Fibroblast of lung (primary cell): ENCODE measurements around the gene PTPRCAP. TPM values are rescaled to one million over a fixed set of nuclear protein-coding genes. Genes with fewer than 3 reads are reported as not detected.

ENCODE experiments used
- DNase-seq, 2 donors: peaks; one replicate each; pipeline versions ENCODE4 v3.0.0 to v3.0.0-alpha.2; 2010; ENCODE audit warnings: low read depth in 2 of 2
- H2AFZ ChIP-seq: 2 replicates; pipeline ENCODE4 v1.5.1; 2012; ENCODE audit warnings: low read length, control low read depth, inconsistent platforms
- H3K27ac ChIP-seq: 2 replicates; pipeline ENCODE4 v1.5.1; 2011; ENCODE audit warnings: low read length, control low read depth; ENCODE audit not compliant: insufficient read depth
- H3K27me3 ChIP-seq: 2 replicates; pipeline ENCODE4 v1.5.1; 2011; ENCODE audit warnings: mild to moderate bottlenecking, low read length; ENCODE audit not compliant: control insufficient read depth, insufficient read depth
- H3K36me3 ChIP-seq: 2 replicates; pipeline ENCODE4 v1.5.1; 2011; ENCODE audit warnings: low read length; ENCODE audit not compliant: control insufficient read depth, insufficient read depth
- H3K4me1 ChIP-seq: 2 replicates; pipeline ENCODE4 v1.5.1; 2011; ENCODE audit warnings: low read length; ENCODE audit not compliant: control insufficient read depth, insufficient read depth; ENCODE audit errors: extremely low read depth
- H3K4me2 ChIP-seq: 2 replicates; pipeline ENCODE4 v1.5.1; 2011; ENCODE audit warnings: low read length, control low read depth; ENCODE audit not compliant: insufficient read depth; ENCODE audit errors: extremely low read depth
- H3K4me3 ChIP-seq, 4 experiments: fragments of 200-600 bp in 1 of 4; sonication (generic) in 1 of 4; replicated peaks in 1 of 4; 2 replicates each; pipeline ENCODE4 v1.5.1; 2011 to 2016; ENCODE audit warnings: low read length in 4 of 4, low read depth in 3 of 4, mild to moderate bottlenecking in 3 of 4, control low read depth in 2 of 4, inconsistent platforms in 1 of 4, mixed read lengths in 1 of 4; ENCODE audit not compliant: insufficient read depth in 1 of 4; ENCODE audit errors: control extremely low read depth in 1 of 4
- H3K79me2 ChIP-seq: 2 replicates; pipeline ENCODE4 v1.5.1; 2012; ENCODE audit warnings: mild to moderate bottlenecking, low read length, inconsistent platforms; ENCODE audit not compliant: control insufficient read depth, insufficient read depth
- H3K9ac ChIP-seq: 2 replicates; pipeline ENCODE4 v1.5.1; 2011; ENCODE audit warnings: mild to moderate bottlenecking, low read length, control low read depth; ENCODE audit not compliant: insufficient read depth
- H3K9me3 ChIP-seq: 2 replicates; pipeline ENCODE4 v1.5.1; 2012; ENCODE audit warnings: low read depth, low read length; ENCODE audit not compliant: control insufficient read depth, insufficient read depth
- H4K20me1 ChIP-seq: 2 replicates; pipeline ENCODE4 v1.5.1; 2011; ENCODE audit warnings: low read length; ENCODE audit not compliant: control insufficient read depth, insufficient read depth; ENCODE audit errors: extremely low read depth
- EZH2 ChIP-seq: IDR thresholded peaks from 2 replicates; pipeline ENCODE4 v1.5.1; 2012; ENCODE audit warnings: low read length, control low read depth, mild to moderate bottlenecking; ENCODE audit errors: missing control alignments
- polyA plus RNA-seq, 2 donors: library from polyadenylated mRNA; depleted of rRNA in 1 of 2; stranded (reverse) in 1 of 2; unstranded in 1 of 2; fragments of >200 nt; gene quantifications; 2 replicates each; pipeline ENCODE4 v1.2.1, GENCODE V29; 2011 to 2012; ENCODE audit warnings: missing spikeins in 1 of 2
- total RNA-seq: library from RNA; depleted of rRNA; stranded (reverse); fragments of >200 nt; gene quantifications from 2 replicates; pipeline ENCODE4 v1.2.1, GENCODE V29; 2014
- TF ChIP-seq, protein P1 (sequence below), 2 donors: IDR thresholded peaks in 1 of 2; conservative IDR thresholded peaks in 1 of 2; 1 replicate in 1 of 2; 2 replicates in 1 of 2; pipeline ENCODE4 v1.5.1; 2011 to 2012; ENCODE audit warnings: low read length in 2 of 2, control low read depth in 1 of 2, inconsistent platforms in 1 of 2, low read depth in 1 of 2, mild to moderate bottlenecking in 1 of 2

PTPRCAP gene
- total and polyA plus RNA-seq, 2 donors (not counting 1 experiment from before 2014, with no cell fraction given), result 0.17 TPM; not detected in 1

- Histone ChIP-seq H3K9me3 (no peaks in the 10 kb centered on the region), H3K9ac (no peak overlapping the region), H3K4me3 (no peak overlapping the region), H3K27me3 (no peaks in the 10 kb centered on the region), H3K27ac (no peak overlapping the region), H3K4me1 (no peaks in the 10 kb centered on the region), H4K20me1 (no peaks in the 10 kb centered on the region), H3K4me2 (no peak overlapping the region), H3K79me2 (no peaks in the 10 kb centered on the region), H2AFZ (no peak overlapping the region), H3K36me3 (peaks cover 40% of the 10 kb centered on the region)
- DNase-seq, result peak; percentile 12 to 23
- no peak for TF ChIP-seq EZH2
- TF ChIP-seq, protein P1, sequence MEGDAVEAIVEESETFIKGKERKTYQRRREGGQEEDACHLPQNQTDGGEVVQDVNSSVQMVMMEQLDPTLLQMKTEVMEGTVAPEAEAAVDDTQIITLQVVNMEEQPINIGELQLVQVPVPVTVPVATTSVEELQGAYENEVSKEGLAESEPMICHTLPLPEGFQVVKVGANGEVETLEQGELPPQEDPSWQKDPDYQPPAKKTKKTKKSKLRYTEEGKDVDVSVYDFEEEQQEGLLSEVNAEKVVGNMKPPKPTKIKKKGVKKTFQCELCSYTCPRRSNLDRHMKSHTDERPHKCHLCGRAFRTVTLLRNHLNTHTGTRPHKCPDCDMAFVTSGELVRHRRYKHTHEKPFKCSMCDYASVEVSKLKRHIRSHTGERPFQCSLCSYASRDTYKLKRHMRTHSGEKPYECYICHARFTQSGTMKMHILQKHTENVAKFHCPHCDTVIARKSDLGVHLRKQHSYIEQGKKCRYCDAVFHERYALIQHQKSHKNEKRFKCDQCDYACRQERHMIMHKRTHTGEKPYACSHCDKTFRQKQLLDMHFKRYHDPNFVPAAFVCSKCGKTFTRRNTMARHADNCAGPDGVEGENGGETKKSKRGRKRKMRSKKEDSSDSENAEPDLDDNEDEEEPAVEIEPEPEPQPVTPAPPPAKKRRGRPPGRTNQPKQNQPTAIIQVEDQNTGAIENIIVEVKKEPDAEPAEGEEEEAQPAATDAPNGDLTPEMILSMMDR (conservative IDR thresholded peaks at IDR 0.05 in 1 of 2, IDR thresholded peaks at IDR 0.05 in 1 of 2; ENCODE audit: low read depth in 1 of 2, low read length in 2 of 2), result no peak
Observed at GRCh38 chr11:67436459-67437081, 912 bp downstream of the PTPRCAP start.

DNA sequence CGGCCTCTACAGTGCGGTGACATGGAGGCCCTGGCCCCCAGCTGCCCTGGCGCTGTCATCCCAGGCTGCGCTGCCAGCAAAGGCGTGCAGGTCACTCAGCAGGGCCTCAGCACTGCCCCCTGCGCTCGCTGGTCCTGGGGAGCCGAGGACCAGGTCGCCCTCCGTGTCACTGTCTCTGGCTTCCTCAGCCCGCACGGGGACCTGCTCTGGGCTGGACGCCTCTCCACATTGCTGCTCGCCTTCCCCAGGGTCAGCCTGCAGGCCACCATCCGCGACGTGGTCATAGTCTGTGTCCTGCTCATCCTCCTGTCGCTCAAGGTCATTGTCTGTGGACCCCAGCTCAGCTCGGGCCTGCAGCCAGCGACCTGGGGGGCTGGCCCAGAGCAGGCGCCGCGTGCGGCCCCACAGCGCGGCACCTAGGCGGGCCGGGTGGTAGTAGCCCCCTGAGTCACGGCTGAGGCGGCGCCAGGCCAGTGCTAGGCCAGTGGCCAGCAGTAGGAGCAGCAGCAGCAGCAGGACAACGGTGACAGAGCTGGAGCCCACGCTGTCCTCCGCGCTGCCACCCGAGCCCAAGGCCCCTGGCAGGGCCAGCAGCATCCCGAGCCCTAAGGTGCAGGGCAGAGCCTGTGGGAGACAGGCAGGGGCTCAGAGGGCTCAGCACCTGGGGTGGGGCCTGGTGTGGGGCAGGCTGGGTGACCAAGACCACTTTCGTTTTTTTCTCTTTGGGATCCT lies 1.6 kb downstream of the PTPRCAP start:
- DNase-seq, result no peak
- TF ChIP-seq, protein P1 (conservative IDR thresholded peaks at IDR 0.05 in 1 of 2, IDR thresholded peaks at IDR 0.05 in 1 of 2; ENCODE audit: low read depth in 1 of 2, low read length in 2 of 2), result no peak
- TF ChIP-seq EZH2, result no peak
- H3K9me3 ChIP-seq, result no peaks in the 10 kb centered on the region
- no peaks in the 10 kb centered on the region for H4K20me1 ChIP-seq
- no peak overlapping the region for H3K9ac ChIP-seq
- no peaks in the 10 kb centered on the region for H3K27me3 ChIP-seq
- H3K36me3 ChIP-seq, result peaks cover 44% of the 10 kb centered on the region
- H3K79me2 ChIP-seq, result no peaks in the 10 kb centered on the region
- no peaks in the 10 kb centered on the region for H3K4me1 ChIP-seq
- no peak overlapping the region for H3K4me3 ChIP-seq
- H2AFZ ChIP-seq, result no peak overlapping the region
- H3K4me2 ChIP-seq, result no peak overlapping the region
- no peak overlapping the region for H3K27ac ChIP-seq

- no peak for DNase-seq
- no peaks in the 10 kb centered on the region for H3K27me3 ChIP-seq
- H4K20me1 ChIP-seq, result no peaks in the 10 kb centered on the region
- no peak overlapping the region for H2AFZ ChIP-seq
- H3K9me3 ChIP-seq, result no peaks in the 10 kb centered on the region
- no peak overlapping the region for H3K4me2 ChIP-seq
- H3K9ac ChIP-seq, result no peak overlapping the region
- no peak overlapping the region for H3K27ac ChIP-seq
- TF ChIP-seq, protein P1 (conservative IDR thresholded peaks at IDR 0.05 in 1 of 2, IDR thresholded peaks at IDR 0.05 in 1 of 2; ENCODE audit: low read depth in 1 of 2, low read length in 2 of 2), result no peak
- no peak for TF ChIP-seq EZH2
- H3K4me1 ChIP-seq, result no peaks in the 10 kb centered on the region
- peaks cover 44% of the 10 kb centered on the region for H3K36me3 ChIP-seq
- H3K4me3 ChIP-seq, result no peak overlapping the region
- no peaks in the 10 kb centered on the region for H3K79me2 ChIP-seq
Observed at GRCh38 chr11:67435031-67435726, 2.3 kb downstream of the PTPRCAP start.
